ENCODE data around the gene AIRE.
"Not testable (repeated sequence)": the region's sequence is repeated elsewhere in the genome, so short reads cannot be mapped to it uniquely, and the experiment has no call there.

AIRE gene

DNA sequence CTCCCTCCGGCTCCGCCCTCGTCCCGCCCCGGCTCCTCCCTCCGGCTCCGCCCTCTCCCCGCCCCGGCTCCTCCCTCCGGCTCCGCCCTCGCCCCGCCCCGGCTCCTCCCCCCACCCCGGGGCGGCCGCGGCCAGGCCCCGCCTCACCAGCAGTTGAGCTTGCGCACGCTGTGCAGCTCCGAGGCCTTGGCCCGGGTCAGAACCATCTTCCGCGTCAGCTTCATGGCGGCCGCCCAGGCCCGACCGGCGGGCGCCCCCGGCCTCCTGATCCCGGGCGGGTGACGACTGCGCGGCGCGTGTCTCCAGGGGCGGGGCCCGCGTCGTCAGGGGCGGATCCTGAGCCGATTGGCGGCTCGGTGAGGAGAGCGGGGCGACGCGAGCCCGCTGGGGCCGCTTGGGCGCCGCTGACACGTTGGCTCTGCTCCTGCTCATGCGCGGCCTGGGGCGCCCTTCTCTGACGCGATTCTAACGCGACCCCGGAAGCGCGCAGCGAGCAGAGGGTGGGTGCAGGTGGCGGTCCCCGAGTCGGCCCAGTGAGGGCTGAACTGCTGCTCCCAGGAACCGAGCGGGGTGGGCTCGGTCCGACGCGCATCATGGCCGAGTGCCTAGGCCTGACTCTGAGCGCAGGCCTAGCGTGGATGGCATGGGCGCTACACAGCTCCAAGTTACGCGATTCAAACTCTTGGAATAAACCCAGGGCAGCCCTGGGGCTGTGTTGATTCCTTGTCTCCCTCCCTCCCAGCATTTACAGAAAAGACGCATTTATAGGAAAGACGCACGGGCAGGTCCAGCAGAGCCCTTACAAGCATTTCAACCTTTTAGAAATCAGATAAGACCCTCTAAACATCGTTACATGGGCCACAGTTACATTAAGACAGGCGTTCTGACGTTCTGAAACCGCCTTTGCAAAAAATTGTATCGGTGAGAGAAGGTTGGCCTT is 53.6 kb downstream of the AIRE start, which contains the start of gene CFAP410:
CFAP410 (minus strand) TSS at position 420 of the 940 bp plus-strand sequence; CDS start at position 224, 196 bp downstream.
- Histone ChIP-seq H2BK5ac (ENCODE audit: low read depth, low read length, poor library complexity, severe bottlenecking) (peak within 1 kb of the TSS; percentile 90), H3K9ac (ENCODE audit: low read length) (peak within 1 kb of the TSS; percentile 99), H3K27ac (ENCODE audit: low read length, poor library complexity, severe bottlenecking) (peak within 1 kb of the TSS; percentile 83), H2BK15ac (ENCODE audit: low read depth, poor library complexity, severe bottlenecking) (peak within 1 kb of the TSS; percentile 99), H3K14ac (ENCODE audit: low read length in 2 of 2) (peak within 1 kb of the TSS; percentile 16 to 100), H3K27me3 (ENCODE audit: control insufficient read depth in 1 of 2, insufficient read depth in 1 of 2, low read length in 2 of 2) (no peaks in the 10 kb centered on the region), H3K79me1 (replicated peaks; ENCODE audit: low read length, poor library complexity, severe bottlenecking) (peaks cover 4% of the 10 kb centered on the region), H3K18ac (ENCODE audit: low read depth in 1 of 2, low read length in 2 of 2) (peak within 1 kb of the TSS; percentile 94 to 100), H2BK12ac (ENCODE audit: low read length in 2 of 2) (peak within 1 kb of the TSS in 1 of 2 experiments; percentile 93), H4K91ac (ENCODE audit: low read length) (peak within 1 kb of the TSS; percentile 98), H3K9me3 (ENCODE audit: control insufficient read depth, low read length) (no peaks in the 10 kb centered on the region), H3K4ac (ENCODE audit: low read depth in 1 of 2, low read length in 2 of 2) (peak within 1 kb of the TSS; percentile 98 to 99), H2BK120ac (ENCODE audit: low read depth, low read length) (peak within 1 kb of the TSS; percentile 92), H3K23ac (ENCODE audit: low read length in 2 of 2) (peak within 1 kb of the TSS in 1 of 2 experiments; percentile 78), H4K8ac (ENCODE audit: low read length) (peak within 1 kb of the TSS; percentile 100), H2AFZ (ENCODE audit: low read depth, low read length) (peak within 1 kb of the TSS; percentile 100), H3K4me1 (ENCODE audit: control insufficient read depth, insufficient read depth, low read depth, low read length) (peaks cover 4% of the 10 kb centered on the region), H2AK5ac (ENCODE audit: low read length, severe bottlenecking) (peak within 1 kb of the TSS; percentile 41), H3K4me3 (ENCODE audit: insufficient read depth in 1 of 2, low read depth in 1 of 2, low read length in 2 of 2) (peak within 1 kb of the TSS; percentile 98 to 99), H3K36me3 (ENCODE audit: control insufficient read depth in 1 of 2, insufficient read depth in 2 of 2, low read depth in 1 of 2, low read length in 2 of 2) (peaks cover 22 to 24% of the 10 kb centered on the region in 2 experiments), H3K4me2 (ENCODE audit: low read length, poor library complexity, severe bottlenecking) (peak within 1 kb of the TSS; percentile 97)
- peak; percentile 95 for DNase-seq
- WGBS, result 3% methylated on average over 69 of the region's 90 CpGs

DNA sequence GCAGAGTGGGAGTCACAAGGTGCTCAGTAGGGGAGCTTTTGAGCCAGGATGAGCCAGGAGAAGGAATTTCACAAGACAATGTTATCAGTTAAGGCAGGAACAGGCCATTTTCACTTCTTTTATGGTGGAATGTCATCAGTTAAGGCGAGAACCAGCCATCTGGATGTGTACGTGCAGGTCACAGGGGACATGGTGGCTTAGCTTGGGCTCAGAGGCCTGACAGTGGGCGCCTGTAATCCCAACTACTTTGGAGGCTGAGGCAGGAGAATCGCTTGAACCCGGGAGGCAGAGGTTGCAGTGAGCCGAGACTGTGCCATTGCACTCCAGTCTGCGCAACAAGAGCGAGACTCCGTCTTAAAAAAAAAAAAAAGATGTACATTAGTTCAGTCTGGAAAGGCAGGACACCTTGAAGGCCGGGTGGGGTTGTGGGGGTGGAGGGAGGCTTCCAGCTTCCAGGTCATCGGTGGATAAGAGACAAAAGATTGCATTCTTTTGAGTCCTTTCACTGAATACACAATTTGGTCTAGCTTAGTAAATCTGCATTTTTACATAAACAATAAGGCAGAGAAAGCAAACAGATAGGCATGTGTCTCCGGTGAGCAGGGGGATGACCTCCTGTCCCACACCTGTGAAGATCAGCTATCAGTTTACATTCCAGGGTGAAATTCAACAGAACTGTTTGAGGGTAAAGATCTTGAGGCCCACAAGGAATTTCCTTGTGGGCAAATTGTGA is 56.2 kb downstream of the AIRE start:
- not testable (repeated sequence) for H2BK15ac ChIP-seq (ENCODE audit: low read depth, poor library complexity, severe bottlenecking); H3K4ac ChIP-seq (ENCODE audit: low read depth in 1 of 2, low read length in 2 of 2); H3K18ac ChIP-seq (ENCODE audit: low read depth in 1 of 2, low read length in 2 of 2); H3K9me3 ChIP-seq (ENCODE audit: control insufficient read depth, low read length); H2BK5ac ChIP-seq (ENCODE audit: low read depth, low read length, poor library complexity, severe bottlenecking); H3K14ac ChIP-seq (ENCODE audit: low read length in 2 of 2); H2AK5ac ChIP-seq (ENCODE audit: low read length, severe bottlenecking); H3K4me3 ChIP-seq (ENCODE audit: insufficient read depth in 1 of 2, low read depth in 1 of 2, low read length in 2 of 2); H3K4me1 ChIP-seq (ENCODE audit: control insufficient read depth, insufficient read depth, low read depth, low read length); H3K9ac ChIP-seq (ENCODE audit: low read length); H3K36me3 ChIP-seq (ENCODE audit: control insufficient read depth in 1 of 2, insufficient read depth in 2 of 2, low read depth in 1 of 2, low read length in 2 of 2); H3K4me2 ChIP-seq (ENCODE audit: low read length, poor library complexity, severe bottlenecking); H2BK120ac ChIP-seq (ENCODE audit: low read depth, low read length); DNase-seq; H2AFZ ChIP-seq (ENCODE audit: low read depth, low read length); H3K79me1 ChIP-seq (replicated peaks; ENCODE audit: low read length, poor library complexity, severe bottlenecking); H2BK12ac ChIP-seq (ENCODE audit: low read length in 2 of 2); H4K91ac ChIP-seq (ENCODE audit: low read length); H3K23ac ChIP-seq (ENCODE audit: low read length in 2 of 2); H4K8ac ChIP-seq (ENCODE audit: low read length); H3K27ac ChIP-seq (ENCODE audit: low read length, poor library complexity, severe bottlenecking)
- 73% methylated on average over 11 of the region's 12 CpGs for WGBS
- peaks cover 6 to 16% of the 10 kb centered on the region in 2 experiments for H3K27me3 ChIP-seq (ENCODE audit: control insufficient read depth in 1 of 2, insufficient read depth in 1 of 2, low read length in 2 of 2)

DNA sequence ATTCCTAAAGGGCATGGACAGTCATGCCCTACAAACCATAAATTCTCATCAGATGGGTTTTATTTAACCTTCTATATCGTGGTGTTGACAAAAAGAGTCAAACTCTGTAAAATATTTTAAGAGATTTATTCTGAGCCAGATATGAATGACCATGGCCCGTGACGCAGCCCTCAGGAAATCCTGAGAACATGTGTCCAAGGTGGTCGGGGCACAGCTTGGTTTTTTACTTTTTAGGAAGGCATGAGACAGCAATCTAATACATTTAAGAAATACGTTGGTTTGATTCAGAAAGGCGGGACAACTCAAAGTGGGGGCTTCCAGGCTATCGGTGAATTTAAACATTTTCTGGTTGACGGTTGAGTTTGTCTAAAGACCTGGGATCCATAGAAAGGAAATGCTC is 57.3 kb downstream of the AIRE start:
- not testable (repeated sequence) for H3K4ac ChIP-seq (ENCODE audit: low read depth in 1 of 2, low read length in 2 of 2); H2BK15ac ChIP-seq (ENCODE audit: low read depth, poor library complexity, severe bottlenecking); H3K9ac ChIP-seq (ENCODE audit: low read length); H3K23ac ChIP-seq (ENCODE audit: low read length in 2 of 2); H3K79me1 ChIP-seq (replicated peaks; ENCODE audit: low read length, poor library complexity, severe bottlenecking); H3K4me1 ChIP-seq (ENCODE audit: control insufficient read depth, insufficient read depth, low read depth, low read length); DNase-seq; H3K4me3 ChIP-seq (ENCODE audit: insufficient read depth in 1 of 2, low read depth in 1 of 2, low read length in 2 of 2); H2BK120ac ChIP-seq (ENCODE audit: low read depth, low read length); H3K9me3 ChIP-seq (ENCODE audit: control insufficient read depth, low read length); H4K8ac ChIP-seq (ENCODE audit: low read length); H3K4me2 ChIP-seq (ENCODE audit: low read length, poor library complexity, severe bottlenecking); H3K14ac ChIP-seq (ENCODE audit: low read length in 2 of 2); H2AFZ ChIP-seq (ENCODE audit: low read depth, low read length); H4K91ac ChIP-seq (ENCODE audit: low read length); H2AK5ac ChIP-seq (ENCODE audit: low read length, severe bottlenecking); H2BK12ac ChIP-seq (ENCODE audit: low read length in 2 of 2); H3K27ac ChIP-seq (ENCODE audit: low read length, poor library complexity, severe bottlenecking); H3K36me3 ChIP-seq (ENCODE audit: control insufficient read depth in 1 of 2, insufficient read depth in 2 of 2, low read depth in 1 of 2, low read length in 2 of 2); H3K18ac ChIP-seq (ENCODE audit: low read depth in 1 of 2, low read length in 2 of 2); H2BK5ac ChIP-seq (ENCODE audit: low read depth, low read length, poor library complexity, severe bottlenecking)
- 85% methylated on average over 8 of the region's 8 CpGs for WGBS
- peaks cover 10 to 21% of the 10 kb centered on the region in 2 experiments for H3K27me3 ChIP-seq (ENCODE audit: control insufficient read depth in 1 of 2, insufficient read depth in 1 of 2, low read length in 2 of 2)

Data from mesenchymal stem cell (in vitro differentiated cells and primary cell).